ENCODE data around the gene GLIS1. TPM values are rescaled to one million over a fixed set of nuclear protein-coding genes. Genes with fewer than 3 reads are reported as not detected.

Gene GLIS1
- total and polyA plus RNA-seq, 8 donors = 0.20 to 4.8 (median 0.55) TPM; not detected in 1

DNA sequence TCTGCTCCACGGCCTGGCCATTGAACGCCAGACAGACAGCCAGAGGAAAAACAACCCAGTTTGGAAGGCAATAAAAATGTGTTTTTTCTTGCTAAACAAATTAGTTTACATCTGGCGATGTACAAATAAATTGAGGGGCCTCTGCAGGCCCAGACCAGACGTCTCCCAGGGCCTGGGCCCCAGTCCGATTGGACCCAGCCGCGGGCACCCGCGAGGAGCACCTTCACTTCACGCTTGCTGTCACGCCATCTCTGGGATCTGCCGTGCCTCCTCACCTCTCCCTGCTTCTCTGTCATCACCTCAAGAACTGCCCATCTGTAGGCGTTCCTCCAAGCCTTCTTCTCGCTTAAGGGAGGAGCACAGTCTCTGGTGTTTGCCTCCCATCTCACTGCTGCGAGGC lies 61.5 kb downstream of the GLIS1 start:
- TF ChIP-seq POLR2A (IDR thresholded peaks at IDR 0.05) (no peak), POLR2AphosphoS5 (IDR thresholded peaks at IDR 0.05) (no peak)
- 87 to 94% (median 93%) methylated on average over 15 of the region's 15 CpGs for WGBS, 5 donors
- intact Hi-C loops (cut with DNase I; ENCODE audit: low total_unique reads) = no loop called here
- no peak for DNase-seq
- peaks cover 0 to 9% (median 5%) of the 10 kb centered on the region in 4 donors for H3K4me1 ChIP-seq
- H3K4me3 ChIP-seq = no peak overlapping the region
- H3K36me3 ChIP-seq = no peaks in the 10 kb centered on the region
- H3K27me3 ChIP-seq = peaks cover 0 to 13% (median 0%) of the 10 kb centered on the region in 3 donors
- no peak overlapping the region for H3K27ac ChIP-seq
- no peaks in the 10 kb centered on the region for H3K9me3 ChIP-seq

DNA sequence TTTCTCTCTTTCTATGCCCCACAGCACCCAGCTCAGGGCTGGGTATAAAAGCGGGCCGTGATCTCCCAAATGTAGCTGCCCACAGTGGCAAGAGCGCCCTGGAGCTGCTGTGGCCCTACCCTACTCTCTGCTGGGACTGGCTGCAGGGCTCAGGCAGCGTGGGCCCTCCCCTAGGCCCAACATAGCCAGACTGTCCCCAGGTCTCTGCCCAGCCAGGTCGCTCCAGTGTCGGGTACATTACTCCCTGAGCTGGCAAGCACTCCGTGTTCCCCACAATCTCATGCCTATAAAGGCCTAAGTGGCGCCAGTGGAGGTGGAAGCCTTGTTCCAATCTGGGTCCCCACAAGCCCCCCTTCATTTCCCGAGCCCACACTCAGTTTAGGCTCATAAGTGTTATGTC lies 66.2 kb downstream of the GLIS1 start:
- H3K27me3 ChIP-seq = no peaks in the 10 kb centered on the region
- intact Hi-C loops (cut with DNase I; ENCODE audit: low total_unique reads) = no loop called here
- H3K36me3 ChIP-seq = no peaks in the 10 kb centered on the region
- H3K9me3 ChIP-seq = no peaks in the 10 kb centered on the region
- no peak for DNase-seq
- WGBS, 5 donors = 88 to 95% (median 90%) methylated on average over 9 of the region's 9 CpGs
- TF ChIP-seq, protein P1, sequence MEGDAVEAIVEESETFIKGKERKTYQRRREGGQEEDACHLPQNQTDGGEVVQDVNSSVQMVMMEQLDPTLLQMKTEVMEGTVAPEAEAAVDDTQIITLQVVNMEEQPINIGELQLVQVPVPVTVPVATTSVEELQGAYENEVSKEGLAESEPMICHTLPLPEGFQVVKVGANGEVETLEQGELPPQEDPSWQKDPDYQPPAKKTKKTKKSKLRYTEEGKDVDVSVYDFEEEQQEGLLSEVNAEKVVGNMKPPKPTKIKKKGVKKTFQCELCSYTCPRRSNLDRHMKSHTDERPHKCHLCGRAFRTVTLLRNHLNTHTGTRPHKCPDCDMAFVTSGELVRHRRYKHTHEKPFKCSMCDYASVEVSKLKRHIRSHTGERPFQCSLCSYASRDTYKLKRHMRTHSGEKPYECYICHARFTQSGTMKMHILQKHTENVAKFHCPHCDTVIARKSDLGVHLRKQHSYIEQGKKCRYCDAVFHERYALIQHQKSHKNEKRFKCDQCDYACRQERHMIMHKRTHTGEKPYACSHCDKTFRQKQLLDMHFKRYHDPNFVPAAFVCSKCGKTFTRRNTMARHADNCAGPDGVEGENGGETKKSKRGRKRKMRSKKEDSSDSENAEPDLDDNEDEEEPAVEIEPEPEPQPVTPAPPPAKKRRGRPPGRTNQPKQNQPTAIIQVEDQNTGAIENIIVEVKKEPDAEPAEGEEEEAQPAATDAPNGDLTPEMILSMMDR (IDR thresholded peaks at IDR 0.05) = no peak
- TF ChIP-seq POLR2AphosphoS5 (IDR thresholded peaks at IDR 0.05) = no peak
- no peak for TF ChIP-seq EP300 (IDR thresholded peaks at IDR 0.05)
- no peak for TF ChIP-seq POLR2A (IDR thresholded peaks at IDR 0.05)
- H3K4me1 ChIP-seq = no peaks in the 10 kb centered on the region
- no peak overlapping the region for H3K4me3 ChIP-seq
- no peak overlapping the region for H3K27ac ChIP-seq

DNA sequence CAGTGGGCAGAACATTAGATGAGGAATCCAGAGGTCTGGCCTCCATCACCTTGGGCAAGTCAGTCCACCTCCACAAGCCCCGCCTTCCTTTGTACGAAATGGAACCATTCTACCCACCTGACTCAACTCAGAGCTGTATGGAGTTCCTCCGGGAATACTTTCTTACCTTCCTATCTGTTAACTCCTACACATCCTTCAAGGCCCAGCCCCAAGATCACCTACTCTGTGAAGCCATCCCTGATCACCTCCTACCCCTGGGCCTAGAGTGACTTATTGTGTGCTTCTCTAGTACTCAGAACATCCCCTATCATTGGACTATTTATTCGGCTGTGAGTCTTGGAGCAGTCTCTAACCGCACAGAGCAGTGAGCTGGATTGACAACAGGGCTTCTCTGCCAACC lies 66.7 kb downstream of the GLIS1 start:
- Histone ChIP-seq H3K27ac (no peak overlapping the region), H3K9me3 (no peaks in the 10 kb centered on the region), H3K4me1 (no peaks in the 10 kb centered on the region), H3K27me3 (no peaks in the 10 kb centered on the region), H3K36me3 (no peaks in the 10 kb centered on the region), H3K4me3 (no peak overlapping the region)
- 91 to 96% (median 95%) methylated on average over 5 of the region's 5 CpGs for WGBS, 5 donors
- intact Hi-C loops (cut with DNase I; ENCODE audit: low total_unique reads) = no loop called here
- DNase-seq = no peak
- TF ChIP-seq POLR2AphosphoS5 (IDR thresholded peaks at IDR 0.05) (no peak), EP300 (IDR thresholded peaks at IDR 0.05) (no peak), POLR2A (IDR thresholded peaks at IDR 0.05) (no peak)
- TF ChIP-seq, protein P1 (IDR thresholded peaks at IDR 0.05) = no peak

DNA sequence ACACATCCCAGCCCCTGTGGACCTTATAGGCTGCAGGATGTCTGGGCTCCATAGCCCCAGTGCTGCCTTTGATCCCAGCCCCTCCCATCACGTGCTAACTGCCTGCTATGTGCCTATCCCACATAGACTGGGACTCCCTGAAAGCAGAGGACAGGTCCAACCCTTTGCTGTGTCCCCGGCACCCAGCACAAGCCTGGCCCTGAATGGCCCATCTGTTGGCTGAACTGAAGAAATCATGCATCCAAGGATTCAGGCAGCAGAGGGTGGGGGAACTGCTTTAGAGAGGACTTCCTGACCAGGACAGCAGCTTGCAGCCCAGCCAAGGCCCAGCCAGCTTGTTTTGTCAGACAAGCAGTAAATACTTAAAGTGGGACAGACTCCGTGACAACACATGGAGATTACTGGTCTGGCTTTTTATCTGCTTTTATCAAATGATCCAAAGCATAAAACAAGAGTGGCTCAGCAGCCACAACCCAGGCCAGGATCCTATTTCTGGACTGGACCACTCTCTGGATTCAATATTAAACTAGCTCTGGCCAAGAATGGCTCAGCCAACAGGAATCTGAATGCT lies 69.3 kb downstream of the GLIS1 start:
- no peak for DNase-seq
- H3K4me3 ChIP-seq = no peak overlapping the region
- TF ChIP-seq POLR2AphosphoS5 (IDR thresholded peaks at IDR 0.05) (no peak), POLR2A (IDR thresholded peaks at IDR 0.05) (no peak), EP300 (IDR thresholded peaks at IDR 0.05) (no peak)
- TF ChIP-seq, protein P1 (IDR thresholded peaks at IDR 0.05) = no peak
- H3K9me3 ChIP-seq = no peaks in the 10 kb centered on the region
- intact Hi-C loops (cut with DNase I; ENCODE audit: low total_unique reads) = no loop called here
- 17 to 64% (median 52%) methylated on average over 2 to 3 of the region's 3 CpGs for WGBS, 5 donors
- H3K27ac ChIP-seq = no peak overlapping the region
- no peaks in the 10 kb centered on the region for H3K36me3 ChIP-seq
- no peaks in the 10 kb centered on the region for H3K27me3 ChIP-seq
- H3K4me1 ChIP-seq = no peaks in the 10 kb centered on the region

DNA sequence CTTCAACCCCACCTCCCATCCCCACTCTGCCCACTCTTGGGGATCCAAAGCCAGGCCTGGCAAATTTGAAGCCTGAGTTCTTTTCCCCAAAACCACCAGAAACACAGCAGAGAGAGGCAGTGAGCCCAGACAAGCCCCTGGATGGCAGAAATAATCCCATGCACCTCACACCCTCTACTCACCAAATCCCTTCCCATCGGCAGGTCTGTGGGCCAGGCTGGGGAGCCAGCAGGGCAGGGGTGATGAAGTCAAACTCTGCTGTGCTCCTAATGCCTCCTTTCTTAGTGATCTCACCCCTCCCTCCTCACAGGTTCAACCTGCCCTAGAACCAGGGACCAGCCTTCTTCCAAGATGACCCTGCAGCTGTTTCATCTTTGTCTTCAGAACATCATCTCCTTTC lies 72.4 kb downstream of the GLIS1 start:
- Histone ChIP-seq H3K27ac (no peak overlapping the region), H3K9me3 (no peaks in the 10 kb centered on the region), H3K4me3 (no peak overlapping the region), H3K27me3 (no peaks in the 10 kb centered on the region), H3K36me3 (no peaks in the 10 kb centered on the region), H3K4me1 (no peaks in the 10 kb centered on the region)
- intact Hi-C loops (cut with DNase I; ENCODE audit: low total_unique reads) = no loop called here
- WGBS, 5 donors = 83 to 100% (median 85%) methylated on average over 1 of the region's 1 CpG
- no peak for DNase-seq
- TF ChIP-seq, protein P1 (IDR thresholded peaks at IDR 0.05) = no peak
- no peak for TF ChIP-seq POLR2AphosphoS5 (IDR thresholded peaks at IDR 0.05)
- no peak for TF ChIP-seq EP300 (IDR thresholded peaks at IDR 0.05)
- TF ChIP-seq POLR2A (IDR thresholded peaks at IDR 0.05) = no peak

Measured in stomach (tissue), 9 donors.